Endothelial cell (in vitro differentiated cells): ENCODE results near the gene SATB2. TPM values are rescaled to one million over a fixed set of nuclear protein-coding genes. Genes with fewer than 3 reads are reported as not detected.

Experiments
- DNase-seq: peaks from one replicate; pipeline ENCODE4 v3.0.0; 2021; ENCODE audit warnings: low spot score
- H3K27ac Mint-ChIP-seq: one replicate; pipeline ENCODE4 v1.8.0; 2021; ENCODE audit warnings: mixed read lengths, inconsistent platforms; ENCODE audit not compliant: unreplicated experiment
- H3K27me3 Mint-ChIP-seq: one replicate; pipeline ENCODE4 v1.8.0; 2021; ENCODE audit warnings: mild to moderate bottlenecking, moderate library complexity, mixed read lengths, inconsistent platforms; ENCODE audit not compliant: unreplicated experiment
- H3K36me3 Mint-ChIP-seq: one replicate; pipeline ENCODE4 v1.8.0; 2021; ENCODE audit warnings: mild to moderate bottlenecking, low read depth, mixed read lengths, inconsistent platforms; ENCODE audit not compliant: unreplicated experiment
- H3K4me1 Mint-ChIP-seq: one replicate; pipeline ENCODE4 v1.8.0; 2021; ENCODE audit warnings: mild to moderate bottlenecking, mixed read lengths, inconsistent platforms; ENCODE audit not compliant: unreplicated experiment
- H3K4me3 Mint-ChIP-seq: one replicate; pipeline ENCODE4 v1.8.0; 2021; ENCODE audit warnings: mild to moderate bottlenecking, mixed read lengths, inconsistent platforms; ENCODE audit not compliant: unreplicated experiment
- H3K9me3 Mint-ChIP-seq: one replicate; pipeline ENCODE4 v1.8.0; 2021; ENCODE audit warnings: mixed read lengths, inconsistent platforms; ENCODE audit not compliant: unreplicated experiment
- total RNA-seq: library from RNA; stranded (reverse); fragmentation: NEBNext Ultra II Directional; extraction: Animal tissue kit (Norgen Biotek cat#: 25700); gene quantifications from one replicate; pipeline ENCODE4 v1.2.1, GENCODE V29; 2021; ENCODE audit not compliant: unreplicated experiment
- TF ChIP-seq, protein P1 (sequence below): fragments of 200-600 bp; sonication (generic); IDR thresholded peaks from one replicate; pipeline ENCODE4 v1.5.0; 2021; ENCODE audit warnings: antibody characterized with exemption; ENCODE audit not compliant: unreplicated experiment

SATB2 gene
- total RNA-seq, 1 donor from 2014 or later: 3.8 TPM

DNA sequence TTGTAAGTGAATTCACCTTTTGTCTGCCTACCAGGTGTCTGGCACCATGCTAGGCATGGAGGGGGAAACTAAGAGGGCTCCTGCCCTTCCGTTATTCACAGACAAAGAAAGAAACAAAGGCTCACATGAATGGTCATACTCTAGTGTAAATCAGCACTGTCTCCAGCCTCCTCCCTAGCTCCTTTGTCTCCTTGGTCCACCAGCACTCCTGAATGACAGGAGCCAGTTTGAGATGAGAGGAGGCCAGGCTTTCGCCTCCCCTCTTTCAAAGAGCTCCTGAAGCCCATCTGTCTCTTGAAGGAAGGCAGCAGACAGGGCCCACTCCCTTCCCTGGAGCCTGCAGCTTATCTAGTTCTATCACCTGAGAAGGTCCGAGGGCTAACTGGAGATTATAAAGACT is 18.7 kb downstream of the SATB2 start:
- no peak overlapping the region for H3K27ac Mint-ChIP-seq
- H3K4me3 Mint-ChIP-seq: no peak overlapping the region
- no peak for DNase-seq
- TF ChIP-seq, protein P1, sequence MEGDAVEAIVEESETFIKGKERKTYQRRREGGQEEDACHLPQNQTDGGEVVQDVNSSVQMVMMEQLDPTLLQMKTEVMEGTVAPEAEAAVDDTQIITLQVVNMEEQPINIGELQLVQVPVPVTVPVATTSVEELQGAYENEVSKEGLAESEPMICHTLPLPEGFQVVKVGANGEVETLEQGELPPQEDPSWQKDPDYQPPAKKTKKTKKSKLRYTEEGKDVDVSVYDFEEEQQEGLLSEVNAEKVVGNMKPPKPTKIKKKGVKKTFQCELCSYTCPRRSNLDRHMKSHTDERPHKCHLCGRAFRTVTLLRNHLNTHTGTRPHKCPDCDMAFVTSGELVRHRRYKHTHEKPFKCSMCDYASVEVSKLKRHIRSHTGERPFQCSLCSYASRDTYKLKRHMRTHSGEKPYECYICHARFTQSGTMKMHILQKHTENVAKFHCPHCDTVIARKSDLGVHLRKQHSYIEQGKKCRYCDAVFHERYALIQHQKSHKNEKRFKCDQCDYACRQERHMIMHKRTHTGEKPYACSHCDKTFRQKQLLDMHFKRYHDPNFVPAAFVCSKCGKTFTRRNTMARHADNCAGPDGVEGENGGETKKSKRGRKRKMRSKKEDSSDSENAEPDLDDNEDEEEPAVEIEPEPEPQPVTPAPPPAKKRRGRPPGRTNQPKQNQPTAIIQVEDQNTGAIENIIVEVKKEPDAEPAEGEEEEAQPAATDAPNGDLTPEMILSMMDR: no peak
- no peaks in the 10 kb centered on the region for H3K9me3 Mint-ChIP-seq
- no peaks in the 10 kb centered on the region for H3K36me3 Mint-ChIP-seq
- no peaks in the 10 kb centered on the region for H3K4me1 Mint-ChIP-seq
- H3K27me3 Mint-ChIP-seq: no peaks in the 10 kb centered on the region

DNA sequence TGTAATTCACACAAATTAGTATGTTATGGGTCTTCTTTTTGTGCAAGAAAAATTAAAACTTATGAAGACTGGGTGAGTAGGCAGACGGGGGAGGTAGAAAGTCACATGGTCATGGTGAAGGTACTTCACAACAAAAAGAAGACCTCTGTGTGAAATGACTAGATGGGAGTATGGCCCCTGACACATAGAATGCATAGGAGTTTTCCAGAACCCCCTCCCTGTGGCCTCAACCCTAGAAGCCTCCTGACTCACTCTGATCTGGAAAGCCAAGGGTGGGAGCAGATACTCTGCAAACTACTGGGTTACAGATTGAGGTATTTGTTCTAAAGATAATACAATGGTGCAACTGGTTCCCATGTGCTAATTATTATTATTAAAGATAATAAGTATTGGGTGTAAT is 23.2 kb downstream of the SATB2 start:
- Mint-ChIP-seq H3K27me3 (no peaks in the 10 kb centered on the region), H3K36me3 (no peaks in the 10 kb centered on the region), H3K4me1 (peaks cover 5% of the 10 kb centered on the region), H3K4me3 (no peak overlapping the region), H3K9me3 (no peaks in the 10 kb centered on the region), H3K27ac (no peak overlapping the region)
- TF ChIP-seq, protein P1: no peak
- no peak for DNase-seq

DNA sequence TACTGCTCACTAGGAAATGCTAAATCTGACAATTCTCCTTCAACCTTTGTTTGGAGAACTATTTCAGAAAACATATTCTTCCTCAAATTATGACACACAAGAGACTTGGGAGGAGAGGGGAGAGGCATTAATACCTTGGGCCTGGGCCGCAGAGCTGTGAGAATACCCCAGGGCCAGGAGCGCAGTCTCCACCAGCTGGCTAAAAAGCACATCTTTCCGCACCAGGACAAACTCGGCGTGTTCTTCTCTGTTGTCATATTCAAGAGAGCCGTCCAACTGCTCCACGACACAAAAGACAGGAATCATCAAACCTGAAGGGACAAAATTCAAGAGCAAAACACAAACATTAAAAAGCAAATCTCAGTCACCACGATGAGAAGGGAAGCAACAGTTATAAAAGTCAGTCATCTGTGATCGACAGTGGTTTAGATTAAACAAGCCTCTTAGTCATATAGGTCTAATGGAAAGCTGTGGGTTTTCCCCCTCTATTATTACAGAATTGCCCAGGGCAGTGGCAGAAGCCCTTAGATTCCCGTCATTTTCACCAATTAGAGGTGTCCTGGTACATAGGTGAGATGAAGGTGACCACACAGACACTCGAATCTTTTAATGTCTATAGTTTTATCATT is 24.4 kb downstream of the SATB2 start:
- H3K4me1 Mint-ChIP-seq: peaks cover 5% of the 10 kb centered on the region
- H3K27me3 Mint-ChIP-seq: no peaks in the 10 kb centered on the region
- no peaks in the 10 kb centered on the region for H3K9me3 Mint-ChIP-seq
- TF ChIP-seq, protein P1: no peak
- no peak for DNase-seq
- H3K27ac Mint-ChIP-seq: no peak overlapping the region
- no peak overlapping the region for H3K4me3 Mint-ChIP-seq
- no peaks in the 10 kb centered on the region for H3K36me3 Mint-ChIP-seq

DNA sequence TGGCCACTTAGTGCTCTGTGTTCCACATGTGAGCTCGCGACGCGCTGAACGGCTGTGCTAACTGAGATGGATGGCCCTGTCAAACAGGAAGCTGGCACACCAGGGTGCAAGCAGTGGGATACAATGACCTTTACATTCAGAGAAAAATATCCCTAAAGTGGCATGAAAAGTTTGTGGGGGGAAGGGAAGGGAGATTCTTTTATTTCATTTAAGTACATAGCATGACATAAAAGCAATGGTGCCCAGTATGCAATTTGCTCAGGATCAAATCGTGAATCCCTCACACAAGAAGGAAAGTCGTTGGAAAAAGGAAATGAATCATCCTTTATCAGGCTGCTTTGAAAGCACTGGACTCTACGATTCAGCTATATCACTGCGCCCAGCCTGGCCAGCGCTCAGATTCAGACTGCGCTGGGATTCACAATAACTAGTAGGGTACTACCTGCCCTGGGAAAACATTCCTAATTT is 26.0 kb downstream of the SATB2 start:
- TF ChIP-seq, protein P1: no peak
- DNase-seq: no peak
- Mint-ChIP-seq H3K27me3 (no peaks in the 10 kb centered on the region), H3K4me1 (peaks cover 5% of the 10 kb centered on the region), H3K9me3 (no peaks in the 10 kb centered on the region), H3K27ac (no peak overlapping the region), H3K36me3 (no peaks in the 10 kb centered on the region), H3K4me3 (no peak overlapping the region)

DNA sequence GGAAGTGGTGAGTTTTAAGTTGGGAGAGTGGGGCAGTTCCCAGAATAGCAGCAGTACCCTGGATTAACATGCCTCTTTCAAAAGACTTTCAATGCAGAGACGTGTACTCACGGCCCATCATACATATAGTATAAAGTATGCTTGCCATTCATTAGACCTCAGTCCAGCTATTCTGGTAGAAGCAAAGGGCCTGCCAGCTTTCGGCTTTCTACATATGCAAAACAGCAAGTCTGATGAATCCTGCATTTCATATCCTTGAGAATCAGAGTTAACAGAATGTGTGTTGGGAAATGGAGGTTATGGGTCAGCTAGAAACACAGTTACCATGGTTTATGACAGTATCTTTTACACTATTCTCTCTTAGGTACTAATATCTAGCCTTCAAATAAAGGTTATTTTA is 27.5 kb downstream of the SATB2 start:
- no peak for DNase-seq
- H3K4me1 Mint-ChIP-seq: peaks cover 5% of the 10 kb centered on the region
- H3K36me3 Mint-ChIP-seq: no peaks in the 10 kb centered on the region
- H3K4me3 Mint-ChIP-seq: no peak overlapping the region
- H3K27me3 Mint-ChIP-seq: no peaks in the 10 kb centered on the region
- no peaks in the 10 kb centered on the region for H3K9me3 Mint-ChIP-seq
- H3K27ac Mint-ChIP-seq: no peak overlapping the region
- TF ChIP-seq, protein P1: no peak
